ENCODE results near the gene TLX3.

DNA sequence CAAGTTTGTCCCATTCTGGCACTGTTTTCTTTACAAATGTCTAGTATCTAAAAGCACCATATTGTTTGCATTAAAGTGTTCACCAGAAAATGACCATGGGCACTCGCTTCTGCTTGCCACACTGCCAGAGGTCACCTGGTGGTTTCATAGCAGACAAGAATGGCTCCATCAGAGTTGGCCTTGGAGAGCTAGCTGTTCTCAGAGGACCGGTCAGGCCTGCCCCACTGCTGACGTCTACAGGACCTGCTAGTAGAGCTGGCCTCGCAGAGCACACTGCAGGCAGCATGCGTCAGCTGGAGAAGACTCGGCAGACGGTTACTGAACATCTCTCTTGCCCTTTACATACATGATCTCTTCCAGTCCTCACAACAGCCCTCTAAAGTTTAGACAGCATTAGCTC lies 8.7 kb upstream of the TLX3 start:
- TF ChIP-seq POLR2A (IDR thresholded peaks at IDR 0.05) (no peak), POLR2AphosphoS5 (IDR thresholded peaks at IDR 0.05) (no peak)
- TF ChIP-seq, protein P1, sequence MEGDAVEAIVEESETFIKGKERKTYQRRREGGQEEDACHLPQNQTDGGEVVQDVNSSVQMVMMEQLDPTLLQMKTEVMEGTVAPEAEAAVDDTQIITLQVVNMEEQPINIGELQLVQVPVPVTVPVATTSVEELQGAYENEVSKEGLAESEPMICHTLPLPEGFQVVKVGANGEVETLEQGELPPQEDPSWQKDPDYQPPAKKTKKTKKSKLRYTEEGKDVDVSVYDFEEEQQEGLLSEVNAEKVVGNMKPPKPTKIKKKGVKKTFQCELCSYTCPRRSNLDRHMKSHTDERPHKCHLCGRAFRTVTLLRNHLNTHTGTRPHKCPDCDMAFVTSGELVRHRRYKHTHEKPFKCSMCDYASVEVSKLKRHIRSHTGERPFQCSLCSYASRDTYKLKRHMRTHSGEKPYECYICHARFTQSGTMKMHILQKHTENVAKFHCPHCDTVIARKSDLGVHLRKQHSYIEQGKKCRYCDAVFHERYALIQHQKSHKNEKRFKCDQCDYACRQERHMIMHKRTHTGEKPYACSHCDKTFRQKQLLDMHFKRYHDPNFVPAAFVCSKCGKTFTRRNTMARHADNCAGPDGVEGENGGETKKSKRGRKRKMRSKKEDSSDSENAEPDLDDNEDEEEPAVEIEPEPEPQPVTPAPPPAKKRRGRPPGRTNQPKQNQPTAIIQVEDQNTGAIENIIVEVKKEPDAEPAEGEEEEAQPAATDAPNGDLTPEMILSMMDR (IDR thresholded peaks at IDR 0.05), result no peak
